ENCODE data around the gene ST6GALNAC1. TPM values are rescaled to one million over a fixed set of nuclear protein-coding genes. Genes with fewer than 3 reads are reported as not detected.

The ST6GALNAC1 gene
- polyA plus RNA-seq, 4 donors: 18.6 to 179 (median 78.2) TPM

DNA sequence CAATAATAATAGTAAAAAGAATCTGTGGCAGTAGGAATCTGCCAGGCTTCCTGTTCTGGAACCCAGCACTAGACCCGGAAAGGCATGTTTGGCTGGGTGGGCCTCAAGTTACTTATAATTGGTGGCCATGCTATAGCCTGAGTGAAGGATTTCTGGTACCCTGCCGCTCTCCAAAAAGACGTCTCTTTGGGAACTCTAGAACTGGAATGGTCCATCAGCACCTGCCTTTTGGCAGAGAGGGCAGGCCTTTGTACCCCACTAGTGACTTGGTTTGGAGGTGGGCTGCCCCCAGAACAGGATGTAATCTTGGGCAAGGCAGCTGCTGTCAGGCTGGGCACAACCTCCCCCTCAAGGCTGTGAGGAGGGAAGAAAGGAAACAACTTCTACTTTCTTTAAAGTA is 29.3 kb upstream of the ST6GALNAC1 start:
- Histone ChIP-seq H3K4me1 (ENCODE audit: control insufficient read depth in 3 of 3, insufficient read depth in 2 of 3, low read depth in 1 of 3, low read length in 2 of 3) (peaks cover 0 to 29% (median 0%) of the 10 kb centered on the region in 3 donors), H3K4me3 (ENCODE audit: low read depth in 1 of 3, low read length in 3 of 3) (peak overlapping the region in 1 of 3 donors; percentile 63), H3K27ac (ENCODE audit: low read depth in 1 of 3, low read length in 2 of 3) (peak overlapping the region in 2 of 3 donors; percentile 88 to 99), H3K27me3 (ENCODE audit: control insufficient read depth in 3 of 3, insufficient read depth in 3 of 3, low read length in 3 of 3) (no peaks in the 10 kb centered on the region), H3K36me3 (ENCODE audit: control insufficient read depth in 3 of 3, insufficient read depth in 2 of 3, low read depth in 1 of 3, low read length in 3 of 3) (peaks cover 0 to 5% (median 0%) of the 10 kb centered on the region in 3 donors), H3K9me3 (ENCODE audit: control insufficient read depth in 2 of 2, insufficient read depth in 1 of 2, low read depth in 1 of 2, low read length in 1 of 2) (no peaks in the 10 kb centered on the region)
- WGBS, 3 donors: 81 to 91% (median 88%) methylated on average over 3 of the region's 3 CpGs
- DNase-seq (no peak), FAIRE-seq (no peak)

GRCh38 chr17:76672270-76672851 is 28.8 kb upstream of the ST6GALNAC1 start:
- H3K27me3 ChIP-seq (ENCODE audit: control insufficient read depth in 3 of 3, insufficient read depth in 3 of 3, low read length in 3 of 3): no peaks in the 10 kb centered on the region
- peak overlapping the region in 2 of 3 donors; percentile 63 to 68 for H3K4me3 ChIP-seq (ENCODE audit: low read depth in 1 of 3, low read length in 3 of 3)
- FAIRE-seq (no peak), DNase-seq (peak; percentile 72 to 77)
- 14 to 39% (median 26%) methylated on average over 13 of the region's 13 CpGs for WGBS, 3 donors
- H3K36me3 ChIP-seq (ENCODE audit: control insufficient read depth in 3 of 3, insufficient read depth in 2 of 3, low read depth in 1 of 3, low read length in 3 of 3): peaks cover 0 to under 1% (median 0%) of the 10 kb centered on the region in 3 donors
- peak overlapping the region; percentile 88 to 99 (median 90) for H3K27ac ChIP-seq (ENCODE audit: low read depth in 1 of 3, low read length in 2 of 3)
- H3K4me1 ChIP-seq (ENCODE audit: control insufficient read depth in 3 of 3, insufficient read depth in 2 of 3, low read depth in 1 of 3, low read length in 2 of 3): peaks cover 0 to 29% (median 0%) of the 10 kb centered on the region in 3 donors
- H3K9me3 ChIP-seq (ENCODE audit: control insufficient read depth in 2 of 2, insufficient read depth in 1 of 2, low read depth in 1 of 2, low read length in 1 of 2): no peaks in the 10 kb centered on the region

DNA sequence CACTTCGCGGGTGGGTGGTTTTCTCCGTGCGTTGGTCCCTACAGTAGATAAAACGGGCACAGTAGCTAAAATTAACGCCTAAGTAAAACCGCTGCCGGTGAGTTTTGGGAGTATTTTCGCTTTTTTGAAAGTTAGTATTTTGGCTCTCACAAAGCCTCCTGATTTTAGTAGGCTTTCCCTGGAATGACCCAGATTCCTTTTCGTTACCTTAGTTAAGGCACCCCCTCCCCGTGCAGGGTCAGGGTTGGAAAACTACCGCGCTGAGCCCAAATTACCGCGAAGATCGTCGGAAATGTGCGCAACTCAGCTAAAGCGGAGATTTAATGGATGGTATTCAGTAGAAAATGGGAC is 28.3 kb upstream of the ST6GALNAC1 start:
- Histone ChIP-seq H3K9me3 (ENCODE audit: control insufficient read depth in 2 of 2, insufficient read depth in 1 of 2, low read depth in 1 of 2, low read length in 1 of 2) (no peaks in the 10 kb centered on the region), H3K27ac (ENCODE audit: low read depth in 1 of 3, low read length in 2 of 3) (peak overlapping the region; percentile 88 to 99 (median 90)), H3K36me3 (ENCODE audit: control insufficient read depth in 3 of 3, insufficient read depth in 2 of 3, low read depth in 1 of 3, low read length in 3 of 3) (no peaks in the 10 kb centered on the region), H3K4me3 (ENCODE audit: low read depth in 1 of 3, low read length in 3 of 3) (peak overlapping the region in 2 of 3 donors; percentile 63 to 68), H3K27me3 (ENCODE audit: control insufficient read depth in 3 of 3, insufficient read depth in 3 of 3, low read length in 3 of 3) (no peaks in the 10 kb centered on the region), H3K4me1 (ENCODE audit: control insufficient read depth in 3 of 3, insufficient read depth in 2 of 3, low read depth in 1 of 3, low read length in 2 of 3) (peaks cover 0 to 29% (median 0%) of the 10 kb centered on the region in 3 donors)
- WGBS, 3 donors: 0% methylated on average over 19 of the region's 19 CpGs
- FAIRE-seq: no peak
- DNase-seq: no peak

GRCh38 chr17:76671123-76671911 is 27.8 kb upstream of the ST6GALNAC1 start:
- Histone ChIP-seq H3K36me3 (ENCODE audit: control insufficient read depth in 3 of 3, insufficient read depth in 2 of 3, low read depth in 1 of 3, low read length in 3 of 3) (no peaks in the 10 kb centered on the region), H3K4me3 (ENCODE audit: low read depth in 1 of 3, low read length in 3 of 3) (peak overlapping the region in 2 of 3 donors; percentile 63 to 68), H3K27ac (ENCODE audit: low read depth in 1 of 3, low read length in 2 of 3) (peak overlapping the region; percentile 94 to 99 (median 95)), H3K27me3 (ENCODE audit: control insufficient read depth in 3 of 3, insufficient read depth in 3 of 3, low read length in 3 of 3) (no peaks in the 10 kb centered on the region), H3K9me3 (ENCODE audit: control insufficient read depth in 2 of 2, insufficient read depth in 1 of 2, low read depth in 1 of 2, low read length in 1 of 2) (no peaks in the 10 kb centered on the region), H3K4me1 (ENCODE audit: control insufficient read depth in 3 of 3, insufficient read depth in 2 of 3, low read depth in 1 of 3, low read length in 2 of 3) (peaks cover 0 to 29% (median 0%) of the 10 kb centered on the region in 3 donors)
- FAIRE-seq (peak; percentile 23), DNase-seq (peak; percentile 100)
- 6 to 13% (median 7%) methylated on average over 31 to 32 of the region's 32 CpGs for WGBS, 3 donors

DNA sequence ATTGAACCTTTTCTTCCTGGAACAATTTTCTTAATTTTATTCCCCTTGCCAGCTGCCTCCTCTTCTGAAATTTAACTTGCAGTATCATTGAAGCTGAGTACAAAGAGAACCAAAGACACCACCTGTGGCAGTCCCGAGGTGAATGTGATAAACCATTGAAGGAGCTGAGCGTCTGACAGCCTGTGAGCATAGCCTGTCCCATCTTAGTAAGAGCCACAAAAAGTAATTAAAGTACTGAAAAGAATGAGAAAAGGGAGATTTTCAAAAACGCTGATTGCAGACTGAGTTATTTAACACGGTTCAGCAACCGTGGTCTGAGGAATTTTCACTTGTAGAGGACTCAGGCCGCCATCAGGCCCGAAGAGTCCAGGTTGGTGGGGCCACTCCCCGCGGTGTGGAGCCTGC is 27.2 kb upstream of the ST6GALNAC1 start:
- peak overlapping the region in 1 of 3 donors; percentile 63 for H3K4me3 ChIP-seq (ENCODE audit: low read depth in 1 of 3, low read length in 3 of 3)
- no peak for FAIRE-seq
- 20 to 54% (median 26%) methylated on average over 9 of the region's 9 CpGs for WGBS, 3 donors

GRCh38 chr17:76670020-76670717 is 26.6 kb upstream of the ST6GALNAC1 start:
- Histone ChIP-seq H3K36me3 (ENCODE audit: control insufficient read depth in 3 of 3, insufficient read depth in 2 of 3, low read depth in 1 of 3, low read length in 3 of 3) (no peaks in the 10 kb centered on the region), H3K4me1 (ENCODE audit: control insufficient read depth in 3 of 3, insufficient read depth in 2 of 3, low read depth in 1 of 3, low read length in 2 of 3) (peaks cover 0 to 29% (median 0%) of the 10 kb centered on the region in 3 donors), H3K27ac (ENCODE audit: low read depth in 1 of 3, low read length in 2 of 3) (peak overlapping the region; percentile 4 to 99 (median 94)), H3K9me3 (ENCODE audit: control insufficient read depth in 2 of 2, insufficient read depth in 1 of 2, low read depth in 1 of 2, low read length in 1 of 2) (no peaks in the 10 kb centered on the region), H3K4me3 (ENCODE audit: low read depth in 1 of 3, low read length in 3 of 3) (no peak overlapping the region), H3K27me3 (ENCODE audit: control insufficient read depth in 3 of 3, insufficient read depth in 3 of 3, low read length in 3 of 3) (no peaks in the 10 kb centered on the region)
- DNase-seq: peak; percentile 46 to 77
- no peak for FAIRE-seq
- WGBS, 3 donors: 64 to 81% (median 69%) methylated on average over 9 of the region's 9 CpGs

More for the DNA sequence above, 27.2 kb upstream of the ST6GALNAC1 start:
- Histone ChIP-seq H3K4me1 (ENCODE audit: control insufficient read depth in 3 of 3, insufficient read depth in 2 of 3, low read depth in 1 of 3, low read length in 2 of 3) (peaks cover 0 to 29% (median 0%) of the 10 kb centered on the region in 3 donors), H3K27me3 (ENCODE audit: control insufficient read depth in 3 of 3, insufficient read depth in 3 of 3, low read length in 3 of 3) (no peaks in the 10 kb centered on the region), H3K27ac (ENCODE audit: low read depth in 1 of 3, low read length in 2 of 3) (peak overlapping the region; percentile 94 to 99 (median 95)), H3K9me3 (ENCODE audit: control insufficient read depth in 2 of 2, insufficient read depth in 1 of 2, low read depth in 1 of 2, low read length in 1 of 2) (no peaks in the 10 kb centered on the region), H3K36me3 (ENCODE audit: control insufficient read depth in 3 of 3, insufficient read depth in 2 of 3, low read depth in 1 of 3, low read length in 3 of 3) (no peaks in the 10 kb centered on the region)
- peak in 1 of 2 donors; percentile 15 for DNase-seq

- Histone ChIP-seq H3K9me3 (ENCODE audit: control insufficient read depth in 2 of 2, insufficient read depth in 1 of 2, low read depth in 1 of 2, low read length in 1 of 2) (no peaks in the 10 kb centered on the region), H3K36me3 (ENCODE audit: control insufficient read depth in 3 of 3, insufficient read depth in 2 of 3, low read depth in 1 of 3, low read length in 3 of 3) (no peaks in the 10 kb centered on the region), H3K27ac (ENCODE audit: low read depth in 1 of 3, low read length in 2 of 3) (no peak overlapping the region), H3K4me3 (ENCODE audit: low read depth in 1 of 3, low read length in 3 of 3) (no peak overlapping the region), H3K4me1 (ENCODE audit: control insufficient read depth in 3 of 3, insufficient read depth in 2 of 3, low read depth in 1 of 3, low read length in 2 of 3) (peaks cover 0 to 22% (median 0%) of the 10 kb centered on the region in 3 donors), H3K27me3 (ENCODE audit: control insufficient read depth in 3 of 3, insufficient read depth in 3 of 3, low read length in 3 of 3) (no peaks in the 10 kb centered on the region)
- FAIRE-seq (no peak), DNase-seq (no peak)
- WGBS, 3 donors: 77 to 82% (median 82%) methylated on average over 14 of the region's 14 CpGs
These were observed 24.4 kb upstream of the ST6GALNAC1 start for GRCh38 chr17:76667786-76668453.

GRCh38 chr17:76667491-76667755 is 23.9 kb upstream of the ST6GALNAC1 start:
- FAIRE-seq (no peak), DNase-seq (no peak)
- no peaks in the 10 kb centered on the region for H3K9me3 ChIP-seq (ENCODE audit: control insufficient read depth in 2 of 2, insufficient read depth in 1 of 2, low read depth in 1 of 2, low read length in 1 of 2)
- no peaks in the 10 kb centered on the region for H3K36me3 ChIP-seq (ENCODE audit: control insufficient read depth in 3 of 3, insufficient read depth in 2 of 3, low read depth in 1 of 3, low read length in 3 of 3)
- WGBS, 3 donors: 57 to 77% (median 66%) methylated on average over 2 of the region's 2 CpGs
- peaks cover 0 to 17% (median 0%) of the 10 kb centered on the region in 3 donors for H3K4me1 ChIP-seq (ENCODE audit: control insufficient read depth in 3 of 3, insufficient read depth in 2 of 3, low read depth in 1 of 3, low read length in 2 of 3)
- no peak overlapping the region for H3K27ac ChIP-seq (ENCODE audit: low read depth in 1 of 3, low read length in 2 of 3)
- H3K4me3 ChIP-seq (ENCODE audit: low read depth in 1 of 3, low read length in 3 of 3): no peak overlapping the region
- no peaks in the 10 kb centered on the region for H3K27me3 ChIP-seq (ENCODE audit: control insufficient read depth in 3 of 3, insufficient read depth in 3 of 3, low read length in 3 of 3)

Measured in small intestine (tissue), 7 donors.